Gastrocnemius medialis (tissue), 4 donors: Measurements from ENCODE around the gene MYO18B.

Experiments used
- CTCF ChIP-seq, 5 experiments: fragments of 450-650 bp in 3 of 5; fragments of 200-600 bp in 2 of 5; sonication (generic) in 2 of 5; IDR thresholded peaks in 4 of 5; conservative IDR thresholded peaks in 1 of 5; 1 replicate in 4 of 5; 2 replicates in 1 of 5; pipeline ENCODE4 v1.5.1; 2016 to 2019; ENCODE audit warnings: antibody characterized with exemption in 5 of 5, mild to moderate bottlenecking in 3 of 5, moderate library complexity in 3 of 5
- POLR2A ChIP-seq, 2 donors: fragments of 450-650 bp; IDR thresholded peaks; one replicate each; pipeline ENCODE4 v1.6.1; 2017; ENCODE audit warnings: antibody characterized with exemption in 2 of 2, mild to moderate bottlenecking in 2 of 2, moderate library complexity in 2 of 2

DNA sequence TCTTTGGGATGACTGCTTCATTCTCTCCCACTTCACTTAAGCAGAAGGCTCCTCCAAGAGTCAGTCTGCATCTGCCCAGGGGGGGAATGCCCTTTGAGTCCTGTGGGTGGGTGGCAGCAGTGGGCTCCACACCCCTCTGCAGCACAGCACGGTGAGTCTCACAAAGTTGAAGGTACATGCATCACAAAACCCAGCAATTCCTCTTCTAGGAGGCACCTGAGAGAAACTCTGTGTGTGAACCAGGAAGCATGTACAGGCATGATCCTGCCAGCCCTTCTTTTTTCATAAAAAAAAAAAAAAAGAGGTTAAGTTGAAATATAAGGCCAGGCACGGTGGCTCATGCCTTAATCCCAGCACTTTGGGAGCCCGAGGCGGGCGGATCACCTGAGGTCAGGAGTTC lies 87.2 kb downstream of the MYO18B start:
- TF ChIP-seq POLR2A (IDR thresholded peaks at IDR 0.05) (no peak), CTCF (IDR thresholded peaks at IDR 0.05 in 4 of 5, conservative IDR thresholded peaks at IDR 0.05 in 1 of 5) (no peak)
